HepG2 (cell line): ENCODE data around the gene C1orf141. TPM values are rescaled to one million over a fixed set of nuclear protein-coding genes. Genes with fewer than 3 reads are reported as not detected.
A peak's percentile ranks its signal among the peaks of the same experiment; 100 is the strongest.

Source experiments
- ATAC-seq: fragments of 200-7000 bp; cut with Tn5 transposase; 3 replicates; pipeline ENCODE4 v1.9.1; 2020; ENCODE audit warnings: mild to moderate bottlenecking, moderate library complexity
- BruUV-seq: library from RNA; stranded (reverse); fragments of 400-500 nt; replicated peaks from 2 replicates; lab custom pipeline; 2021; lab: Mats Ljungman, UMichigan
- CTCF ChIA-PET: fragments of 300-600 bp; formaldehyde crosslinking; extraction: SDS; loops from one replicate; lab custom pipeline; 2021; ENCODE audit warnings: low total read pairs, inconsistent platforms, low intra/inter-chr PET ratio; lab: Yijun Ruan, JAX
- POLR2A ChIA-PET: fragments of 350-600 bp; sonication (Branson Sonifier 250); formaldehyde crosslinking; loops from one replicate; lab custom pipeline; 2020; ENCODE audit warnings: antibody characterized with exemption, inconsistent platforms; lab: Yijun Ruan, JAX
- DNase-seq: peaks from one replicate; pipeline ENCODE4 v3.0.0-alpha.2; 2015; ENCODE audit warnings: low spot score
- FAIRE-seq: peaks from 3 replicates; lab custom pipeline; 2011; peaks lifted over from hg19 to GRCh38; lab: Jason Lieb, UNC
- H2AFZ ChIP-seq: one replicate; pipeline ENCODE4 v1.6.1; 2011; ENCODE audit warnings: low read length, inconsistent platforms
- H3K27ac ChIP-seq: fragments of 300-600 bp; 3 replicates; pipeline ENCODE4 v1.8.0; 2011; ENCODE audit warnings: mixed run types, mild to moderate bottlenecking, mixed read lengths, low read length, inconsistent platforms; ENCODE audit not compliant: insufficient read depth; ENCODE audit errors: extremely low read length
- H3K27me3 ChIP-seq, 2 experiments: fragments of 200-600 bp in 1 of 2; 2 replicates in 1 of 2; 3 replicates in 1 of 2; pipeline versions ENCODE4 v1.6.0 to v1.8.0; 2011; ENCODE audit warnings: low read length in 2 of 2, mild to moderate bottlenecking in 2 of 2, moderate library complexity in 2 of 2, inconsistent platforms in 1 of 2; ENCODE audit not compliant: insufficient read depth in 2 of 2, control insufficient read depth in 1 of 2
- H3K36me3 ChIP-seq, 2 experiments: fragments of 200-600 bp in 1 of 2; replicated peaks in 1 of 2; 2 replicates in 1 of 2; 3 replicates in 1 of 2; pipeline versions ENCODE4 v1.5.1 to v1.8.0; 2011; ENCODE audit warnings: low read length in 2 of 2, inconsistent platforms in 1 of 2; ENCODE audit not compliant: insufficient read depth in 2 of 2, control insufficient read depth in 1 of 2
- H3K4me1 ChIP-seq: 2 replicates; pipeline ENCODE4 v1.5.1; 2012; ENCODE audit warnings: low read length, inconsistent platforms; ENCODE audit not compliant: insufficient read depth
- H3K4me2 ChIP-seq: 2 replicates; pipeline ENCODE4 v1.6.0; 2011; ENCODE audit warnings: low read depth, low read length, inconsistent platforms
- H3K4me3 ChIP-seq, 3 experiments: fragments of 200-600 bp in 1 of 3; sonication (generic), shearing (Covaris generic) in 1 of 3; replicated peaks in 1 of 3; 2 replicates each; pipeline ENCODE4 v1.5.1; 2011 to 2016; ENCODE audit warnings: low read length in 3 of 3, inconsistent platforms in 2 of 3, low read depth in 2 of 3, mild to moderate bottlenecking in 2 of 3, control low read depth in 1 of 3, mixed read lengths in 1 of 3; ENCODE audit not compliant: insufficient read depth in 1 of 3
- H3K79me2 ChIP-seq: one replicate; pipeline ENCODE4 v1.6.1; 2011; ENCODE audit warnings: low read length, inconsistent platforms; ENCODE audit not compliant: insufficient read depth
- H3K9ac ChIP-seq: 2 replicates; pipeline ENCODE4 v1.6.0; 2011; ENCODE audit warnings: mild to moderate bottlenecking, low read depth, low read length, inconsistent platforms; ENCODE audit not compliant: insufficient read depth
- H3K9me3 ChIP-seq: 2 replicates; pipeline ENCODE4 v1.5.1; 2012; ENCODE audit warnings: mild to moderate bottlenecking, low read length
- H4K20me1 ChIP-seq: 2 replicates; pipeline ENCODE4 v1.6.0; 2011; ENCODE audit warnings: inconsistent platforms, mild to moderate bottlenecking, low read length, moderate library complexity; ENCODE audit not compliant: insufficient read depth
- ATF7-NPFF ChIP-seq: sonication (generic); formaldehyde crosslinking; IDR thresholded peaks from 2 replicates; pipeline ENCODE4 v1.8.1; 2023; ENCODE audit warnings: mild to moderate bottlenecking, low read depth, missing genetic modification reagents, moderate library complexity
- EED ChIP-seq: sonication (generic); formaldehyde crosslinking; IDR thresholded peaks from 2 replicates; pipeline ENCODE4 v1.5.0; 2020; ENCODE audit warnings: mild to moderate bottlenecking, missing genetic modification reagents
- HNRNPLL ChIP-seq: fragments of 200-400 bp; formaldehyde crosslinking; IDR thresholded peaks from 2 replicates; pipeline ENCODE4 v1.6.1; 2017; ENCODE audit warnings: mild to moderate bottlenecking, low read depth, low read length; ENCODE audit not compliant: poor library complexity, severe bottlenecking
- NFE2L1 ChIP-seq: sonication (generic); formaldehyde crosslinking; IDR thresholded peaks from 2 replicates; pipeline ENCODE4 v1.4.0; 2020; ENCODE audit warnings: missing genetic modification reagents, mild to moderate bottlenecking, borderline replicate concordance
- NR2C2 ChIP-seq: sonication (generic); formaldehyde crosslinking; IDR thresholded peaks from 2 replicates; pipeline ENCODE4 v1.4.0; 2020; ENCODE audit warnings: missing genetic modification reagents, mild to moderate bottlenecking, moderate library complexity, borderline replicate concordance
- RBM39 ChIP-seq: fragments of 200-400 bp; formaldehyde crosslinking; IDR thresholded peaks from one replicate; pipeline ENCODE4 v1.6.1; 2018; ENCODE audit warnings: antibody characterized with exemption, mild to moderate bottlenecking, low read depth, low read length; ENCODE audit not compliant: poor library complexity, severe bottlenecking
- RFX5 ChIP-seq: IDR thresholded peaks from 2 replicates; pipeline ENCODE4 v1.6.1; 2011; ENCODE audit warnings: low read depth, low read length, improper control_type of control experiment
- RXRA ChIP-seq: sonication (generic); formaldehyde crosslinking; IDR thresholded peaks from 2 replicates; pipeline ENCODE4 v1.5.1; 2020; ENCODE audit warnings: missing genetic modification reagents
- TAF1 ChIP-seq: sonication (generic); formaldehyde crosslinking; IDR thresholded peaks from 2 replicates; pipeline ENCODE4 v1.4.0; 2020; ENCODE audit warnings: missing genetic modification reagents
- TGIF2 ChIP-seq: IDR thresholded peaks from 2 replicates; pipeline ENCODE4 v1.6.1; 2016; ENCODE audit warnings: control low read depth, missing compliant biosample characterization
- THAP7 ChIP-seq: sonication (generic); formaldehyde crosslinking; IDR thresholded peaks from 2 replicates; pipeline ENCODE4 v1.8.1; 2023; ENCODE audit warnings: mild to moderate bottlenecking, missing genetic modification reagents
- ZBTB7A ChIP-seq: sonication (generic); formaldehyde crosslinking; IDR thresholded peaks from 2 replicates; pipeline ENCODE4 v1.8.0; 2022; ENCODE audit warnings: mild to moderate bottlenecking, missing genetic modification reagents
- ZNF274 ChIP-seq: sonication (generic); formaldehyde crosslinking; IDR thresholded peaks from 2 replicates; pipeline ENCODE4 v1.5.1; 2020; ENCODE audit warnings: mild to moderate bottlenecking, missing genetic modification reagents
- ZNF317 ChIP-seq: sonication (generic); formaldehyde crosslinking; IDR thresholded peaks from 2 replicates; pipeline ENCODE4 v1.5.0; 2020; ENCODE audit warnings: mild to moderate bottlenecking, missing genetic modification reagents
- ZNF329 ChIP-seq: sonication (generic); formaldehyde crosslinking; IDR thresholded peaks from 2 replicates; pipeline ENCODE4 v1.9.0; 2021; ENCODE audit warnings: low read depth, mild to moderate bottlenecking, missing genetic modification reagents
- ZNF468 ChIP-seq: sonication (generic); formaldehyde crosslinking; IDR thresholded peaks from 2 replicates; pipeline ENCODE4 v1.8.0; 2022; ENCODE audit warnings: mild to moderate bottlenecking, moderate library complexity, missing genetic modification reagents
- ZNF619 ChIP-seq: sonication (generic); formaldehyde crosslinking; IDR thresholded peaks from 2 replicates; pipeline ENCODE4 v1.4.0; 2020; ENCODE audit warnings: mild to moderate bottlenecking, missing genetic modification reagents
- WGBS: methylation state at CpG from one replicate; pipeline ENCODE4 v1.1.6; 2017; ENCODE audit warnings: low lambda C conversion rate; 5-methylcytosine and 5-hydroxymethylcytosine counted together
- in situ Hi-C: cut with HindIII; loops from 2 replicates; pipeline ENCODE4 v1.10.0; 2017; ENCODE audit warnings: low pct_unique_long_range_greater_than_20kb; ENCODE audit not compliant: extremely low pct_ligation_motif_present
- intact Hi-C: fragments of 100-400 bp; cut with micrococcal nuclease; formaldehyde crosslinking; loops from one replicate; pipeline ENCODE4 v1.10.0; 2022; ENCODE audit not compliant: unreplicated experiment
- polyA plus RNA-seq, 8 experiments: library from polyadenylated mRNA; depleted of rRNA in 3 of 8; stranded (reverse) in 7 of 8; unstranded in 1 of 8; fragments of >200 nt; fragmentation: Illumina TruSeq in 4 of 8; extraction: Trizol in 4 of 8; gene quantifications; 2 replicates each; pipeline versions ENCODE4 v1.2.1 to v1.2.3, GENCODE V29; 2011 to 2016; ENCODE audit warnings: low read depth in 4 of 8, missing spikeins in 1 of 8, mixed read lengths in 1 of 8; ENCODE audit not compliant: insufficient read depth in 1 of 8
- total RNA-seq, 5 experiments: library from RNA; depleted of rRNA; stranded (reverse); fragments of >200 nt; fragmentation: Illumina TruSeq; extraction: Trizol; gene quantifications; 2 replicates each; pipeline ENCODE4 v1.2.3, GENCODE V29; 2016; ENCODE audit warnings: low read depth in 1 of 5
- TF ChIP-seq, protein P1 (sequence below): sonication (generic); formaldehyde crosslinking; IDR thresholded peaks from 2 replicates; pipeline ENCODE4 v1.4.0; 2020; ENCODE audit warnings: missing genetic modification reagents, borderline replicate concordance

The C1orf141 gene
- total and polyA plus RNA-seq, 2 of the 13 experiments (the other 11 are each of a cell fraction or from before 2014, with no cell fraction given) = not detected

DNA sequence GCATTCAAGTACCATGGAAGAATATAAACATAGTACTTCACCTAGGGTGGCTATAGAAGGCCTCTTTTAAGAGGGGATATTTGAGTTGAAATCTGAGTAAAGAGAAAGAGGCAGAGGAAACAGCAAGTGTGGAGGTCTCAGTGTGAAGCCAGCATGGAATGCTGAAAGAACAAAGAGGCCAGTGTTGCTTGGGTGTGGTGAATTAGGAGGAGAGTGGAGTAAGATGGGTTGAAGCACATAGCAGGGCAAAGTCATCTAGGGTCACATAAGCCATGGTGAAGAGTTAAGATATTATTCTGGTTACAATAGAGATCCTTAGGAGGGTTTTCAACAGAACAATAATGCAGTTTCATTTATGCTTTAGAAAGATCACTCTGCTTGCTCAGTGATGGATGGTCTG, 37.5 kb downstream of the C1orf141 start:
- Histone ChIP-seq H3K4me1 (no peaks in the 10 kb centered on the region), H4K20me1 (no peaks in the 10 kb centered on the region), H3K27ac (no peak overlapping the region), H3K4me3 (no peak overlapping the region), H2AFZ (no peak overlapping the region), H3K9ac (no peak overlapping the region), H3K27me3 (no peaks in the 10 kb centered on the region), H3K79me2 (no peaks in the 10 kb centered on the region), H3K36me3 (no peaks in the 10 kb centered on the region), H3K4me2 (no peak overlapping the region), H3K9me3 (no peaks in the 10 kb centered on the region)
- TF ChIP-seq, protein P1, sequence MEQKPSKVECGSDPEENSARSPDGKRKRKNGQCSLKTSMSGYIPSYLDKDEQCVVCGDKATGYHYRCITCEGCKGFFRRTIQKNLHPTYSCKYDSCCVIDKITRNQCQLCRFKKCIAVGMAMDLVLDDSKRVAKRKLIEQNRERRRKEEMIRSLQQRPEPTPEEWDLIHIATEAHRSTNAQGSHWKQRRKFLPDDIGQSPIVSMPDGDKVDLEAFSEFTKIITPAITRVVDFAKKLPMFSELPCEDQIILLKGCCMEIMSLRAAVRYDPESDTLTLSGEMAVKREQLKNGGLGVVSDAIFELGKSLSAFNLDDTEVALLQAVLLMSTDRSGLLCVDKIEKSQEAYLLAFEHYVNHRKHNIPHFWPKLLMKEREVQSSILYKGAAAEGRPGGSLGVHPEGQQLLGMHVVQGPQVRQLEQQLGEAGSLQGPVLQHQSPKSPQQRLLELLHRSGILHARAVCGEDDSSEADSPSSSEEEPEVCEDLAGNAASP (CRISPR knock-in tag) = peak; percentile 76; the same call in 1 of the 2 replicates
- TF ChIP-seq HNRNPLL (no peak), ZNF468 (CRISPR knock-in tag) (no peak), RXRA (CRISPR knock-in tag) (no peak; the same call in 1 of the 2 replicates), TAF1 (CRISPR knock-in tag) (no peak), ATF7-NPFF (CRISPR knock-in tag) (no peak), NR2C2 (no peak)
- ChIA-PET POLR2A (no interaction called here), CTCF (no interaction called here)
- intact Hi-C loops (no loop called here), in situ Hi-C loops (no loop called here)
- ATAC-seq (no peak), FAIRE-seq (no peak), DNase-seq (peak; percentile 13)
- BruUV-seq = no TSS peak

- Histone ChIP-seq H2AFZ (no peak overlapping the region), H3K27ac (no peak overlapping the region), H3K27me3 (no peaks in the 10 kb centered on the region), H3K9me3 (no peaks in the 10 kb centered on the region), H3K4me1 (no peaks in the 10 kb centered on the region), H3K4me2 (no peak overlapping the region), H3K79me2 (no peaks in the 10 kb centered on the region), H3K9ac (no peak overlapping the region), H4K20me1 (no peaks in the 10 kb centered on the region), H3K36me3 (no peaks in the 10 kb centered on the region), H3K4me3 (no peak overlapping the region)
- ChIA-PET CTCF (no interaction called here), POLR2A (no interaction called here)
- intact Hi-C loops = no loop called here
- no peak for FAIRE-seq
- no TSS peak for BruUV-seq
- no peak for ATAC-seq
- in situ Hi-C loops = no loop called here
- WGBS = 41% methylated on average over 2 of the region's 2 CpGs
- no peak for DNase-seq
- TF ChIP-seq TGIF2 = no peak
- TF ChIP-seq RFX5 = no peak
- TF ChIP-seq ZNF329 = no peak
- TF ChIP-seq ZNF274 = no peak
- no peak for TF ChIP-seq ZNF317 (CRISPR knock-in tag)
- no peak for TF ChIP-seq EED (CRISPR knock-in tag)
- TF ChIP-seq RBM39 = no peak
- no peak for TF ChIP-seq ZNF619 (CRISPR knock-in tag)
- no peak for TF ChIP-seq ZBTB7A (CRISPR knock-in tag)
- no peak for TF ChIP-seq THAP7 (CRISPR knock-in tag)
- no peak for TF ChIP-seq NFE2L1 (CRISPR knock-in tag)
These were observed 40.6 kb downstream of the C1orf141 start for GRCh38 chr1:67094191-67094590.
